ENCODE measurements around the gene MUC5B. TPM values are rescaled to one million over a fixed set of nuclear protein-coding genes. Genes with fewer than 3 reads are reported as not detected.

Gene MUC5B
- total and polyA plus RNA-seq, 2 of the 13 experiments (the other 11 are each of a cell fraction or from before 2014, with no cell fraction given) = 0.01 TPM; not detected in 1

GRCh38 chr11:1219834-1220815 lies 2.7 kb upstream of the MUC5B start (continued):
- TF ChIP-seq ZNF512B (CRISPR knock-in tag; IDR thresholded peaks at IDR 0.05; ENCODE audit: borderline replicate concordance) (no peak), TEAD2 (CRISPR knock-in tag; IDR thresholded peaks at IDR 0.05) (no peak; the same call in 1 of the 2 replicates), ZNF33B (CRISPR knock-in tag; IDR thresholded peaks at IDR 0.05) (no peak), ZNF547 (CRISPR knock-in tag; IDR thresholded peaks at IDR 0.05) (peak; percentile 63; the same call in 1 of the 2 replicates), MTF1 (CRISPR knock-in tag; IDR thresholded peaks at IDR 0.05) (no peak), JARID2 (CRISPR knock-in tag; IDR thresholded peaks at IDR 0.05; ENCODE audit: insufficient replicate concordance) (no peak), ZNF121 (CRISPR knock-in tag; IDR thresholded peaks at IDR 0.05) (no peak), FLYWCH1 (CRISPR knock-in tag; IDR thresholded peaks at IDR 0.05) (peak; percentile 65; the same call in 1 of the 2 replicates), MTA1 (CRISPR knock-in tag; IDR thresholded peaks at IDR 0.05; ENCODE audit: borderline replicate concordance) (no peak; the same call in 1 of the 2 replicates), ATF7 (IDR thresholded peaks at IDR 0.05) (no peak), ATF7 (CRISPR knock-in tag; IDR thresholded peaks at IDR 0.05) (no peak; the same call in 1 of the 2 replicates), CENPBD1 (CRISPR knock-in tag; IDR thresholded peaks at IDR 0.05; ENCODE audit: borderline replicate concordance, low read depth) (no peak), ZNF484 (CRISPR knock-in tag; IDR thresholded peaks at IDR 0.05; ENCODE audit: borderline replicate concordance, low read depth) (no peak), GRHL1 (CRISPR knock-in tag; conservative IDR thresholded peaks at IDR 0.05) (no peak), ZNF850 (CRISPR knock-in tag; conservative IDR thresholded peaks at IDR 0.05) (no peak)

Data from HepG2 (cell line).